GM12892 (cell line): Measurements from ENCODE around the gene C3orf85.
"Not testable (repeated sequence)": the region's sequence is repeated elsewhere in the genome, so short reads cannot be mapped to it uniquely, and the experiment has no call there.

Source experiments
- DNase-seq: peaks from one replicate; pipeline ENCODE4 v3.0.0; 2011; ENCODE audit not compliant: insufficient read length
- FAIRE-seq: peaks from 2 replicates; lab custom pipeline; 2011; peaks lifted over from hg19 to GRCh38; lab: Jason Lieb, UNC
- POLR2A ChIP-seq: IDR thresholded peaks from 2 replicates; pipeline ENCODE4 v1.6.1; 2011; ENCODE audit warnings: low read depth, low read length, control low read depth
- POLR2AphosphoS5 ChIP-seq: IDR thresholded peaks from 2 replicates; pipeline ENCODE4 v1.6.1; 2011; ENCODE audit warnings: low read depth, low read length, control low read depth
- TAF1 ChIP-seq: IDR thresholded peaks from 2 replicates; pipeline ENCODE4 v1.6.1; 2011; ENCODE audit warnings: low read depth, mild to moderate bottlenecking, control low read depth, low read length, borderline replicate concordance

The C3orf85 gene

GRCh38 chr3:109118584-109118983 lies 17.9 kb upstream of the C3orf85 start:
- no peak for TF ChIP-seq TAF1
- no peak for TF ChIP-seq POLR2AphosphoS5
- TF ChIP-seq POLR2A: no peak
- no peak for FAIRE-seq
- DNase-seq: no peak

DNA sequence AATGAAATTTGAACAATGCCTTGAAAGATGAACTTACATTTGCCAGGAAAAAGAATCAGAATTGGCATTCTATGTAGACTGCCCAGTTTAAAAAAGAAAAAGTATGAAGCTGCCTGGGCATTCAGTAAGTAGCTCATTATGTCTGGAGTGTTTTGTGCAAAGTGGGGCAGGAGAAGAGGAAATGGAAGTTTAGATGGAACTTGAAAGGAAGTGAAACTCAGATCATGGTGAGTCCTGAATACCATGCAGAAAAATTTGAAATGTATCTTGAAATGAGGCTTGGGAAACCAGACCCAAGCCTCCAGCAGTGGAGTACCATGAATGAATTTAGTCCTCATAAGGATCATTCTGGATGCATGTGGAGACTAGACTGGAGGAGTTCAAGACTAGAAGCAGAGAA lies 13.8 kb upstream of the C3orf85 start:
- FAIRE-seq: no peak
- no peak for DNase-seq
- TF ChIP-seq POLR2AphosphoS5 (no peak), TAF1 (no peak), POLR2A (no peak)

- no peak for TF ChIP-seq TAF1
- TF ChIP-seq POLR2A: no peak
- no peak for TF ChIP-seq POLR2AphosphoS5
- DNase-seq: no peak
- FAIRE-seq: no peak
Measured at GRCh38 chr3:109125902-109126301, 10.6 kb upstream of the C3orf85 start.

GRCh38 chr3:109127553-109127952 lies 9.0 kb upstream of the C3orf85 start:
- no peak for FAIRE-seq

DNA sequence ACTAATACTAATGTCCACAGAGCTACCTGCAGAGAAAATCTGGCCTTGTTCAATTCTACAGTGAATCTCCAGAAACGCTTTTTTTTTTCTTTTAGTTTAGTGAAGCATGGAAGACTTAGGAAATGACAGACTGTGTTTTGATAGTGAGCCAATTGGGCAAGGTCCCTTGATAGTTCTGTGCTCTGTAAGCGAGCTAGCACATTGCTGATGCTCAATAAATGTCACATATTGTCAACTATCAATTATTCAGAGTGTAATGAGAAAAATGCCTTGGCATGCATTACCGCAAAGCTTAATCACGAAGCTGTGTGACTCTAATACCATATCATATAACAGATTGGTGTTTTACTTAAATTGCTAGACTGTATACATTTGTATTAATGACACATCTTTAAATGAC lies 5.2 kb upstream of the C3orf85 start:
- TF ChIP-seq POLR2A (no peak), POLR2AphosphoS5 (no peak), TAF1 (no peak)
- no peak for FAIRE-seq
- DNase-seq: no peak

More at GRCh38 chr3:109127553-109127952, 9.0 kb upstream of the C3orf85 start:
- TF ChIP-seq POLR2A (no peak), TAF1 (no peak), POLR2AphosphoS5 (no peak)
- no peak for DNase-seq

DNA sequence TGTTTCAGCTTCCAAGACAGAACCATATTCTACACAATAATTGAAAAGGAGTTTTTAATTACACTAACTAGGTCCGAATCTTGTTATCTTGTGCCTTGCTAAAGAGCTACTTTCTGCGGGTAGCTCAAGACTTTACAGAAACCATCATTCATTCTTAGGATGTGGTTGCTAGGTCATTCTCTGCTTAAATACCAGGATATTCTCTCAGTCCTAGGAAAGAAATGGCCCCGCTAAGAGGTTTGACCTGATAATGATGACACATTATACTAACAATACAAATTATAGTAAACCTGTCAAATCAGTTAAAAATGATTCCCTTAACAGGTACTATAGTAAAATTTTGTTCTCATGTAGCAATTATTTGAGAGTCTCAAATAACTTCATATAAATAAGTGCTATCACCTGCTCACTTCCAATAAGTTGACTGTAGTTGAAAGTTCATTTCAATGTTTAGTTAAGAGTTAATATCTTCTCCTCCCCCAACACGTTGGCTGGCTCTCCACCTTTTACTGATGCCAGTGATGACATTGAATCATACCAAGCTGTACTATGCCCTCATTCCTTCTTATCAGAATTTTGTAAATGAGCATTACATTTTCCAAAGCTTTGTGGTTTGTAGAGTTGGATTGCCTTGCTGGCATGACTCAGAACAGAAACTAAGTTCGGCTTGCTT lies 3.6 kb upstream of the C3orf85 start:
- FAIRE-seq (no peak), DNase-seq (no peak)
- TF ChIP-seq POLR2AphosphoS5 (no peak), TAF1 (no peak), POLR2A (no peak)

DNA sequence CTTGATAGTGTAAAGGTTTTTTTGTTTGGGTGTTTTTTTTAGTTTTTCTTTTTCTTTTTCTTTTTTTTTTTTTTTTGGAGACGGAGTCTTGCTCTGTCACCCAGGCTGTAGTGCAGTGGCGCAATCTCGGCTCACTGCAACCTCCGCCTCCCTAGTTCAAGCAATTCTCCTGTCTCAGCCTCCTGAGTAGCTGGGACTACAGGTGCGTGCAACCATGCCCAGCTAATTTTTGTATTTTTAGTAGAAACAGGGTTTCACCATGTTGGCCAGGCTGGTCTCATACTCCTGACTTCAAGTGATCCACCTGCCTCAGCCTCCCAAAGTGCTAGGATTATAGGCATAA lies 3.1 kb upstream of the C3orf85 start:
- not testable (repeated sequence) for DNase-seq, FAIRE-seq

DNA sequence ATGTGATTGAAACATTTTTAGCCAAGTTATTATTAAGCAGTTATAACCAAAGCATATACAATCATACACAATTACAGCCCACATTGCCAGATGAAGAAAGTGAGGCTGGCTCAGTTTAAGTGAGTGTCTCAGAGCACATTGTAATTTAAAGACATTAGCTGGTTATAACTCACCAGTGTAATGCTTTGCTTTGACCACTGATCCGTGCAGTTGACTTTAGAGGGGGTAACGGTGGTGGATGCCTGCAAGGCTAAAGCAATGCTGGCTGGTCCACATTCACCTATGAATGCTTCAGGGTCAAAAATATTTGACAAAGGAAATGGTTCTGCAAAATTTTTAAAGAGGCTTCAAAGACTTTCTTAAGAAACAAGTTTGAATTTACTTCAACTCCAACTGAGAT lies 1.2 kb downstream of the C3orf85 start:
- no peak for TF ChIP-seq POLR2A
- no peak for TF ChIP-seq POLR2AphosphoS5
- TF ChIP-seq TAF1: no peak
- FAIRE-seq (no peak), DNase-seq (no peak)

DNA sequence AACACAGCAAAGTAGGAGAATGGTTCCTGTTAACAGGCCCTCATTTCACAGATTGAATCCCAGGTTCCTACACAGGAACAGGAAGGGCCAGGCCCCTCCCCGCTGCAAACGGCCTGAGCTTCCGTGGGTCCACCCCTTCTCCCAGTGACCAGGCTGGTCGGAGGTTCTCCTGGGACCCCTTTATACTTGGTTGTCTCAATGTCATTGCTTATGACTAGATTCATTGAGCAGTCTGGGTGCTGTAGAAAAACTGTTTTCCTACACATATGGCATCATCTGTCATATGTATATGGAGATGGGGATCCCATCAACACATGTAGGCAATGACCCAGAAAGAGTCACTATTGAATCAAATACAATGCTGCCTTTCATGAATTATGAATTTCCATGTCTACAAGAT lies 3.8 kb downstream of the C3orf85 start:
- DNase-seq (no peak), FAIRE-seq (no peak)
- no peak for TF ChIP-seq TAF1
- no peak for TF ChIP-seq POLR2A
- no peak for TF ChIP-seq POLR2AphosphoS5

- FAIRE-seq: no peak
- DNase-seq: no peak
- no peak for TF ChIP-seq POLR2AphosphoS5
Measured at GRCh38 chr3:109143646-109144045, 7.1 kb downstream of the C3orf85 start.

DNA sequence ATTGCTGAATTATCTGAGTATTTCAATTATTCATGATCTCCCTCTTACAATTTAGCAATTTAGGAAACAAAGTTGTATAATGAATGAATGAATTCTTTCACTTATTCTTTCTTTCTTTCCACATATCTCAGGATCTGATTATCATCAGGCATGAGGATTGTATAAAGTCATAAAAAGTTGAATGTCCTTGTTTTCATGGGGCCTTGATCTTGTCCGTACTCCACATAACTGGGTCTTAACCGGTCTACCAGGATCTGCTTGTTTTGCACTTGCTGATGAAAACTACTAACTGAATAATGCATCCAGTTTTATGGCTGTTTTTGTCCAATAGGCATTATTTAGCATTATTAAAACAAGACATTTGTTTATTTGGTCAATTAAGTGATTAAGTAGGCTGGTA lies 12.6 kb downstream of the C3orf85 start:
- TF ChIP-seq TAF1 (no peak), POLR2AphosphoS5 (no peak), POLR2A (no peak)
- no peak for FAIRE-seq

DNA sequence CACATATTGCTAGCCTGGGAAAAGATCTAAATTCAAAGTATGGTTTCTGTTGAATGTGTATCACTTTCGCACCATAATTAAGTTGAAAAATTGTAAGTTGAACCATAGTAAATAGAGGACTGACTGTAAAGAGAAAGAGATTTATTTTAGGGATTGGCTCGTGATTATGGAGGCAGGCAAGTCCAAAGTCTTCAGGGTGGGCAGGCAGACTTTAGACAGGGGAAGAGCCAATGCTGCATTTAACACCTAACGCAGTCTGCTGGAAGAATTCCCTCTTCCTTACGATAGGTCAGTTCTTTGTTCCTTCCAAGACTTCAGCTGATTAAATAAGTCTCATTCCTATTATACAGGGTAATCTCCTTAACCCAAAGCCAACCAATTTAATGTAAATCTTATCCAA lies 15.8 kb downstream of the C3orf85 start:
- TF ChIP-seq POLR2A (no peak), TAF1 (no peak), POLR2AphosphoS5 (no peak)
- no peak for DNase-seq
- no peak for FAIRE-seq

More for the DNA sequence above, 12.6 kb downstream of the C3orf85 start:
- no peak for DNase-seq

DNA sequence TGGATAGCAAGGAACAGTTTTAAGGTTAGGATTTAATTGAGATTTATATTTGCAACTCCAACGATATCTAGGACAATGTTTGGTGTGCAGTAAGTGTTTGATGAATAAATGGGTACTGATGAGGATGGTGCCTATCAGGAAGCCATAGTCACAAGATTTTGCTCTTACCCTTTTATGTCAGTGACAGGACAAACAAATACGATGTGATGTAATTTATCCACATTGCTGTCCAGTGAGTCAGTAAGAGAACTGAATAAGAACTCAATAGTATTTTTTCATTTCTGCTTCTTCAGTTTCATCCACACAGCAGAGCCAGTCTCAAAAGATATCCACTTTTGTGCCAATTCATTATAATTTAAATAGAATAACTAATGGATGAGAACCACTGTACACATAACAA lies 18.5 kb downstream of the C3orf85 start:
- FAIRE-seq (no peak), DNase-seq (no peak)
- TF ChIP-seq TAF1: no peak
